A549 (cell line): ENCODE data around the gene GLTPD2. TPM values are rescaled to one million over a fixed set of nuclear protein-coding genes. Genes with fewer than 3 reads are reported as not detected.

Source experiments
- ATAC-seq, 2 experiments: fragments of 200-7000 bp in 1 of 2; fragments of >200 bp in 1 of 2; cut with Nextera tagmentation in 1 of 2; cut with Tn5 transposase in 1 of 2; 3 replicates each; pipeline versions ENCODE4 v1.8.0 to v1.9.1; 2018 to 2020; ENCODE audit warnings: mild to moderate bottlenecking in 1 of 2, moderate library complexity in 1 of 2
- CTCF ChIA-PET: fragments of 300-600 bp; sonication (Branson Sonifier 250); formaldehyde crosslinking; extraction: SDS; loops from one replicate; lab custom pipeline; 2021; ENCODE audit warnings: antibody characterized with exemption, inconsistent platforms; lab: Yijun Ruan, JAX
- POLR2A ChIA-PET: fragments of 350-600 bp; formaldehyde crosslinking; extraction: SDS; loops from one replicate; lab custom pipeline; 2021; ENCODE audit warnings: antibody characterized with exemption, inconsistent platforms; lab: Yijun Ruan, JAX
- DNase-seq, 2 experiments: peaks; one replicate each; pipeline versions ENCODE4 v3.0.0 to v3.0.0-alpha.2; 2011 to 2016; ENCODE audit warnings: low read depth in 1 of 2, low spot score in 1 of 2
- FAIRE-seq: peaks from 2 replicates; lab custom pipeline; 2011; peaks lifted over from hg19 to GRCh38; lab: Jason Lieb, UNC
- H3K27ac ChIP-seq, 2 experiments: fragments of >200 bp; sonication (Bioruptor Twin); formaldehyde crosslinking; 3 replicates each; pipeline ENCODE4 v1.5.1; 2016 to 2017
- H3K4me1 ChIP-seq: fragments of >200 bp; sonication (Bioruptor Twin); formaldehyde crosslinking; 3 replicates; pipeline ENCODE4 v1.6.1; 2016
- H3K4me2 ChIP-seq: fragments of >200 bp; sonication (Bioruptor Twin); formaldehyde crosslinking; 3 replicates; pipeline ENCODE4 v1.6.1; 2016
- H3K4me3 ChIP-seq: fragments of >200 bp; sonication (Bioruptor Twin); formaldehyde crosslinking; 3 replicates; pipeline ENCODE4 v1.5.1; 2016
- H3K9me3 ChIP-seq: fragments of >200 bp; sonication (Bioruptor Twin); formaldehyde crosslinking; 3 replicates; pipeline ENCODE4 v1.6.1; 2016
- ATOH8 ChIP-seq: fragments of 250-450 bp; sonication (Bioruptor Pico); IDR thresholded peaks from 2 replicates; pipeline ENCODE4 v1.5.0; 2020; ENCODE audit warnings: low read depth, mild to moderate bottlenecking, moderate library complexity
- CEBPB ChIP-seq, 2 experiments: fragments of >200 bp in 1 of 2; sonication (Bioruptor Twin) in 1 of 2; formaldehyde crosslinking in 1 of 2; IDR thresholded peaks; 2 replicates each; pipeline ENCODE4 v1.6.1; 2012 to 2016
- CHD2 ChIP-seq: fragments of 150-350 bp; IDR thresholded peaks from 2 replicates; pipeline ENCODE4 v1.6.1; 2014; ENCODE audit warnings: low read length; ENCODE audit not compliant: partially characterized antibody
- CHD4 ChIP-seq: fragments of 200-600 bp; sonication (generic); IDR thresholded peaks from 2 replicates; pipeline ENCODE4 v1.6.1; 2016; ENCODE audit warnings: antibody characterized with exemption, mild to moderate bottlenecking, borderline replicate concordance
- CTCF ChIP-seq: fragments of >200 bp; sonication (Bioruptor Twin); formaldehyde crosslinking; IDR thresholded peaks from 3 replicates; pipeline ENCODE4 v1.5.1; 2016
- EHMT2 ChIP-seq: fragments of 200-600 bp; sonication (generic); IDR thresholded peaks from 2 replicates; pipeline ENCODE4 v1.6.1; 2016; ENCODE audit warnings: antibody characterized with exemption, low read depth, mild to moderate bottlenecking, moderate library complexity
- FOXS1 ChIP-seq: fragments of 250-450 bp; sonication (Bioruptor Pico); IDR thresholded peaks from 2 replicates; pipeline ENCODE4 v1.5.0; 2020; ENCODE audit warnings: mild to moderate bottlenecking, moderate library complexity
- HDAC2 ChIP-seq: fragments of 200-600 bp; sonication (generic); IDR thresholded peaks from 2 replicates; pipeline ENCODE4 v1.6.1; 2016
- HEYL ChIP-seq: fragments of 250-450 bp; sonication (Bioruptor Pico); IDR thresholded peaks from 2 replicates; pipeline ENCODE4 v1.8.0; 2021; ENCODE audit warnings: mild to moderate bottlenecking, moderate library complexity
- HOXA7 ChIP-seq: fragments of 250-450 bp; sonication (Bioruptor Pico); IDR thresholded peaks from 2 replicates; pipeline ENCODE4 v1.5.0; 2020; ENCODE audit warnings: mild to moderate bottlenecking, moderate library complexity
- JUN ChIP-seq, 2 experiments: fragments of >200 bp; sonication (Bioruptor Twin); formaldehyde crosslinking; IDR thresholded peaks; 2 replicates in 1 of 2; 3 replicates in 1 of 2; pipeline ENCODE4 v1.6.1; 2016 to 2017
- MAFK ChIP-seq: fragments of 450-650 bp; IDR thresholded peaks from 2 replicates; pipeline ENCODE4 v1.6.1; 2014; ENCODE audit not compliant: partially characterized antibody
- NPAS2 ChIP-seq: fragments of 250-450 bp; sonication (Bioruptor Pico); IDR thresholded peaks from 2 replicates; pipeline ENCODE4 v1.8.0; 2022; ENCODE audit warnings: mild to moderate bottlenecking, moderate library complexity, borderline replicate concordance
- NR3C1 ChIP-seq: fragments of >200 bp; sonication (Bioruptor Twin); formaldehyde crosslinking; IDR thresholded peaks from 3 replicates; pipeline ENCODE4 v1.6.1; 2017
- RFX5 ChIP-seq: fragments of 450-650 bp; IDR thresholded peaks from 2 replicates; pipeline ENCODE4 v1.7.1; 2014; ENCODE audit warnings: antibody characterized with exemption, mild to moderate bottlenecking, moderate library complexity
- RNF2 ChIP-seq: fragments of 200-600 bp; sonication (generic); IDR thresholded peaks from 2 replicates; pipeline ENCODE4 v1.6.1; 2016; ENCODE audit warnings: low read depth, mild to moderate bottlenecking, antibody characterized with exemption, moderate library complexity, borderline replicate concordance
- ZNF302 ChIP-seq: fragments of 250-450 bp; sonication (Bioruptor Pico); IDR thresholded peaks from 2 replicates; pipeline ENCODE4 v1.9.0; 2021; ENCODE audit warnings: inconsistent platforms, mild to moderate bottlenecking, moderate library complexity
- WGBS: methylation state at CpG from one replicate; pipeline ENCODE4 v1.1.6; 2017; ENCODE audit errors: missing lambda C conversion rate; 5-methylcytosine and 5-hydroxymethylcytosine counted together
- polyA plus RNA-seq, 4 experiments: library from polyadenylated mRNA; depleted of rRNA in 3 of 4; stranded (reverse); fragments of >200 nt; fragmentation: RNase III in 1 of 4; extraction: RNeasy Plus Mini Kit Qiagen cat#74134 plus additional on column Dnase treatment in 1 of 4; gene quantifications; 2 replicates in 3 of 4; 3 replicates in 1 of 4; pipeline ENCODE4 v1.2.3, GENCODE V29; 2011 to 2017
- TF ChIP-seq, protein P1 (sequence below): fragments of 150-350 bp; IDR thresholded peaks from 2 replicates; pipeline ENCODE4 v1.6.1; 2014; ENCODE audit warnings: low read depth, mild to moderate bottlenecking, low read length
- TF ChIP-seq, protein P2 (sequence below): fragments of 250-450 bp; sonication (Bioruptor Pico); IDR thresholded peaks from 2 replicates; pipeline ENCODE4 v1.5.0; 2021; ENCODE audit warnings: mild to moderate bottlenecking, moderate library complexity, borderline replicate concordance
- TF ChIP-seq, protein P3 (sequence below): IDR thresholded peaks from 2 replicates; pipeline ENCODE4 v1.6.1; 2012
- TF ChIP-seq, protein P4 (sequence below): fragments of >200 bp; sonication (Bioruptor Twin); formaldehyde crosslinking; IDR thresholded peaks from 3 replicates; pipeline ENCODE4 v1.6.1; 2016

GLTPD2 gene
- polyA plus RNA-seq, 2 of the 4 experiments (the other 2 are of a cell fraction): not detected

GRCh38 chr17:4766723-4767122 is 22.0 kb upstream of the GLTPD2 start (continued):
- TF ChIP-seq, protein P1, sequence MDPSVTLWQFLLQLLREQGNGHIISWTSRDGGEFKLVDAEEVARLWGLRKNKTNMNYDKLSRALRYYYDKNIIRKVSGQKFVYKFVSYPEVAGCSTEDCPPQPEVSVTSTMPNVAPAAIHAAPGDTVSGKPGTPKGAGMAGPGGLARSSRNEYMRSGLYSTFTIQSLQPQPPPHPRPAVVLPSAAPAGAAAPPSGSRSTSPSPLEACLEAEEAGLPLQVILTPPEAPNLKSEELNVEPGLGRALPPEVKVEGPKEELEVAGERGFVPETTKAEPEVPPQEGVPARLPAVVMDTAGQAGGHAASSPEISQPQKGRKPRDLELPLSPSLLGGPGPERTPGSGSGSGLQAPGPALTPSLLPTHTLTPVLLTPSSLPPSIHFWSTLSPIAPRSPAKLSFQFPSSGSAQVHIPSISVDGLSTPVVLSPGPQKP: no peak
- TF ChIP-seq, protein P2, sequence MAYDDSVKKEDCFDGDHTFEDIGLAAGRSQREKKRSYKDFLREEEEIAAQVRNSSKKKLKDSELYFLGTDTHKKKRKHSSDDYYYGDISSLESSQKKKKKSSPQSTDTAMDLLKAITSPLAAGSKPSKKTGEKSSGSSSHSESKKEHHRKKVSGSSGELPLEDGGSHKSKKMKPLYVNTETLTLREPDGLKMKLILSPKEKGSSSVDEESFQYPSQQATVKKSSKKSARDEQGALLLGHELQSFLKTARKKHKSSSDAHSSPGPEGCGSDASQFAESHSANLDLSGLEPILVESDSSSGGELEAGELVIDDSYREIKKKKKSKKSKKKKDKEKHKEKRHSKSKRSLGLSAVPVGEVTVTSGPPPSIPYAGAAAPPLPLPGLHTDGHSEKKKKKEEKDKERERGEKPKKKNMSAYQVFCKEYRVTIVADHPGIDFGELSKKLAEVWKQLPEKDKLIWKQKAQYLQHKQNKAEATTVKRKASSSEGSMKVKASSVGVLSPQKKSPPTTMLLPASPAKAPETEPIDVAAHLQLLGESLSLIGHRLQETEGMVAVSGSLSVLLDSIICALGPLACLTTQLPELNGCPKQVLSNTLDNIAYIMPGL (CRISPR knock-in tag): no peak
- no peak for TF ChIP-seq ZNF302 (CRISPR knock-in tag)
- TF ChIP-seq CHD4: no peak
- no peak for TF ChIP-seq CHD2
- TF ChIP-seq, all 56 proteins: peak for 0

GRCh38 chr17:4768298-4768697 is 20.5 kb upstream of the GLTPD2 start:
- peaks cover 15% of the 10 kb centered on the region for H3K4me1 ChIP-seq
- TF ChIP-seq RFX5 (no peak), JUN (IDR thresholded peaks at IDR 0.05) (no peak), FOXS1 (CRISPR knock-in tag) (no peak), NR3C1 (no peak), MAFK (no peak), NPAS2 (CRISPR knock-in tag) (no peak), HEYL (CRISPR knock-in tag) (no peak), ATOH8 (CRISPR knock-in tag) (no peak), RNF2 (no peak), CEBPB (IDR thresholded peaks at IDR 0.05) (no peak), HDAC2 (no peak), EHMT2 (no peak), HOXA7 (no peak), CTCF (no peak)
- TF ChIP-seq, protein P3, sequence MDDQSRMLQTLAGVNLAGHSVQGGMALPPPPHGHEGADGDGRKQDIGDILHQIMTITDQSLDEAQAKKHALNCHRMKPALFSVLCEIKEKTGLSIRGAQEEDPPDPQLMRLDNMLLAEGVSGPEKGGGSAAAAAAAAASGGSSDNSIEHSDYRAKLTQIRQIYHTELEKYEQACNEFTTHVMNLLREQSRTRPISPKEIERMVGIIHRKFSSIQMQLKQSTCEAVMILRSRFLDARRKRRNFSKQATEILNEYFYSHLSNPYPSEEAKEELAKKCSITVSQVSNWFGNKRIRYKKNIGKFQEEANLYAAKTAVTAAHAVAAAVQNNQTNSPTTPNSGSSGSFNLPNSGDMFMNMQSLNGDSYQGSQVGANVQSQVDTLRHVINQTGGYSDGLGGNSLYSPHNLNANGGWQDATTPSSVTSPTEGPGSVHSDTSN: no peak
- TF ChIP-seq, protein P2 (CRISPR knock-in tag): no peak
- TF ChIP-seq, protein P4, sequence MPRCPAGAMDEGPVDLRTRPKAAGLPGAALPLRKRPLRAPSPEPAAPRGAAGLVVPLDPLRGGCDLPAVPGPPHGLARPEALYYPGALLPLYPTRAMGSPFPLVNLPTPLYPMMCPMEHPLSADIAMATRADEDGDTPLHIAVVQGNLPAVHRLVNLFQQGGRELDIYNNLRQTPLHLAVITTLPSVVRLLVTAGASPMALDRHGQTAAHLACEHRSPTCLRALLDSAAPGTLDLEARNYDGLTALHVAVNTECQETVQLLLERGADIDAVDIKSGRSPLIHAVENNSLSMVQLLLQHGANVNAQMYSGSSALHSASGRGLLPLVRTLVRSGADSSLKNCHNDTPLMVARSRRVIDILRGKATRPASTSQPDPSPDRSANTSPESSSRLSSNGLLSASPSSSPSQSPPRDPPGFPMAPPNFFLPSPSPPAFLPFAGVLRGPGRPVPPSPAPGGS: no peak
- TF ChIP-seq, all 56 proteins: peak for 0
- FAIRE-seq: no peak
- no peak overlapping the region for H3K27ac ChIP-seq
- ChIA-PET CTCF (interaction anchor here (0.6 to 14.7 kb wide), 4 partner anchors 21 to 737 kb away, joined by 3 to 157 read pairs (median 4); partner anchors contain the start of genes GLTPD2 and VMO1), POLR2A (no interaction called here)
- no peak overlapping the region for H3K4me2 ChIP-seq
- ATAC-seq: no peak
- 44% methylated on average over 6 of the region's 6 CpGs for WGBS
- no peaks in the 10 kb centered on the region for H3K9me3 ChIP-seq
- H3K4me3 ChIP-seq: no peak overlapping the region
- DNase-seq: no peak
